ENCODE data around the gene NEB.

DNA sequence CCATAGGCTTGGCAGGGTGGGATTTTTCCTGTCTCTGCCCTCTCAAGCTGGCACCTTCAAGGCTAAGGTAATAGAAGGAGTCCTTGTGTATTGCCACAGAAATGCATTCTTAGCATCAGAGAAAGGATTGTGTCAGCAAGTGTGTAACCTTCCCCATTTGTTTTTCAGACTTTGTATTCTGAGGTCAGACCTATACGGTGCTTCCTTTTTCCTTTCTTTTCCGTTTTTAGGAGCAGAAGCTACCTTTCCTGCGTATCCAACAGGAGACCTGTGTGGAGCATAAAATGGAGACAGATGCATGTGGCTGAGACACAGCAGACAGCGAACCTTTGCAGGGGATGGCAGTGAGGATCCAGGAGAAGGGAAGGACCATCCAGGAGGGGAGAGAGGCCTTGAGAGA, 47.4 kb upstream of the NEB start:
- TF ChIP-seq ONECUT2 (CRISPR knock-in tag; IDR thresholded peaks at IDR 0.05) = no peak
- TF ChIP-seq YY1 (IDR thresholded peaks at IDR 0.05; ENCODE audit: insufficient read depth, insufficient replicate concordance, low read depth, low read length) = no peak
- TF ChIP-seq, protein P1, sequence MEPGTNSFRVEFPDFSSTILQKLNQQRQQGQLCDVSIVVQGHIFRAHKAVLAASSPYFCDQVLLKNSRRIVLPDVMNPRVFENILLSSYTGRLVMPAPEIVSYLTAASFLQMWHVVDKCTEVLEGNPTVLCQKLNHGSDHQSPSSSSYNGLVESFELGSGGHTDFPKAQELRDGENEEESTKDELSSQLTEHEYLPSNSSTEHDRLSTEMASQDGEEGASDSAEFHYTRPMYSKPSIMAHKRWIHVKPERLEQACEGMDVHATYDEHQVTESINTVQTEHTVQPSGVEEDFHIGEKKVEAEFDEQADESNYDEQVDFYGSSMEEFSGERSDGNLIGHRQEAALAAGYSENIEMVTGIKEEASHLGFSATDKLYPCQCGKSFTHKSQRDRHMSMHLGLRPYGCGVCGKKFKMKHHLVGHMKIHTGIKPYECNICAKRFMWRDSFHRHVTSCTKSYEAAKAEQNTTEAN (CRISPR knock-in tag; conservative IDR thresholded peaks at IDR 0.05) = no peak
- TF ChIP-seq, protein P2, sequence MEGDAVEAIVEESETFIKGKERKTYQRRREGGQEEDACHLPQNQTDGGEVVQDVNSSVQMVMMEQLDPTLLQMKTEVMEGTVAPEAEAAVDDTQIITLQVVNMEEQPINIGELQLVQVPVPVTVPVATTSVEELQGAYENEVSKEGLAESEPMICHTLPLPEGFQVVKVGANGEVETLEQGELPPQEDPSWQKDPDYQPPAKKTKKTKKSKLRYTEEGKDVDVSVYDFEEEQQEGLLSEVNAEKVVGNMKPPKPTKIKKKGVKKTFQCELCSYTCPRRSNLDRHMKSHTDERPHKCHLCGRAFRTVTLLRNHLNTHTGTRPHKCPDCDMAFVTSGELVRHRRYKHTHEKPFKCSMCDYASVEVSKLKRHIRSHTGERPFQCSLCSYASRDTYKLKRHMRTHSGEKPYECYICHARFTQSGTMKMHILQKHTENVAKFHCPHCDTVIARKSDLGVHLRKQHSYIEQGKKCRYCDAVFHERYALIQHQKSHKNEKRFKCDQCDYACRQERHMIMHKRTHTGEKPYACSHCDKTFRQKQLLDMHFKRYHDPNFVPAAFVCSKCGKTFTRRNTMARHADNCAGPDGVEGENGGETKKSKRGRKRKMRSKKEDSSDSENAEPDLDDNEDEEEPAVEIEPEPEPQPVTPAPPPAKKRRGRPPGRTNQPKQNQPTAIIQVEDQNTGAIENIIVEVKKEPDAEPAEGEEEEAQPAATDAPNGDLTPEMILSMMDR (CRISPR knock-in tag; IDR thresholded peaks at IDR 0.05) = no peak
- no peak for TF ChIP-seq CREB1 (IDR thresholded peaks at IDR 0.05)
- TF ChIP-seq CREB1 (CRISPR knock-in tag; IDR thresholded peaks at IDR 0.05) = no peak
- TF ChIP-seq, protein P3, sequence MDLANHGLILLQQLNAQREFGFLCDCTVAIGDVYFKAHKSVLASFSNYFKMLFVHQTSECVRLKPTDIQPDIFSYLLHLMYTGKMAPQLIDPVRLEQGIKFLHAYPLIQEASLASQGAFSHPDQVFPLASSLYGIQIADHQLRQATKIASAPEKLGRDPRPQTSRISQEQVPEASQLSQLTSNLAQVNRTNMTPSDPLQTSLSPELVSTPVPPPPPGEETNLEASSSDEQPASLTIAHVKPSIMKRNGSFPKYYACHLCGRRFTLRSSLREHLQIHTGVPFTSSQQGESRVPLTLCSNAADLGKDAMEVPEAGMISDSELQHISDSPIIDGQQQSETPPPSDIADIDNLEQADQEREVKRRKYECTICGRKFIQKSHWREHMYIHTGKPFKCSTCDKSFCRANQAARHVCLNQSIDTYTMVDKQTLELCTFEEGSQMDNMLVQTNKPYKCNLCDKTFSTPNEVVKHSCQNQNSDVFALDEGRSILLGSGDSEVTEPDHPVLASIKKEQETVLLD (CRISPR knock-in tag; IDR thresholded peaks at IDR 0.05; ENCODE audit: low read depth) = no peak
- no peak for TF ChIP-seq POLR2AphosphoS5 (IDR thresholded peaks at IDR 0.05; ENCODE audit: low read depth, low read length)
- TF ChIP-seq ZNF34 (CRISPR knock-in tag; IDR thresholded peaks at IDR 0.05; ENCODE audit: borderline replicate concordance) = no peak
- TF ChIP-seq FOXP1 (IDR thresholded peaks at IDR 0.05) = no peak
- no peak for TF ChIP-seq FOXP1 (CRISPR knock-in tag; IDR thresholded peaks at IDR 0.05)
- TF ChIP-seq, protein P4, sequence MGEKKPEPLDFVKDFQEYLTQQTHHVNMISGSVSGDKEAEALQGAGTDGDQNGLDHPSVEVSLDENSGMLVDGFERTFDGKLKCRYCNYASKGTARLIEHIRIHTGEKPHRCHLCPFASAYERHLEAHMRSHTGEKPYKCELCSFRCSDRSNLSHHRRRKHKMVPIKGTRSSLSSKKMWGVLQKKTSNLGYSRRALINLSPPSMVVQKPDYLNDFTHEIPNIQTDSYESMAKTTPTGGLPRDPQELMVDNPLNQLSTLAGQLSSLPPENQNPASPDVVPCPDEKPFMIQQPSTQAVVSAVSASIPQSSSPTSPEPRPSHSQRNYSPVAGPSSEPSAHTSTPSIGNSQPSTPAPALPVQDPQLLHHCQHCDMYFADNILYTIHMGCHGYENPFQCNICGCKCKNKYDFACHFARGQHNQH (CRISPR knock-in tag; IDR thresholded peaks at IDR 0.05) = no peak
- no peak for TF ChIP-seq FOXM1 (CRISPR knock-in tag; IDR thresholded peaks at IDR 0.05)
- TF ChIP-seq KLF6 (CRISPR knock-in tag; IDR thresholded peaks at IDR 0.05) = no peak
- TF ChIP-seq, protein P5, sequence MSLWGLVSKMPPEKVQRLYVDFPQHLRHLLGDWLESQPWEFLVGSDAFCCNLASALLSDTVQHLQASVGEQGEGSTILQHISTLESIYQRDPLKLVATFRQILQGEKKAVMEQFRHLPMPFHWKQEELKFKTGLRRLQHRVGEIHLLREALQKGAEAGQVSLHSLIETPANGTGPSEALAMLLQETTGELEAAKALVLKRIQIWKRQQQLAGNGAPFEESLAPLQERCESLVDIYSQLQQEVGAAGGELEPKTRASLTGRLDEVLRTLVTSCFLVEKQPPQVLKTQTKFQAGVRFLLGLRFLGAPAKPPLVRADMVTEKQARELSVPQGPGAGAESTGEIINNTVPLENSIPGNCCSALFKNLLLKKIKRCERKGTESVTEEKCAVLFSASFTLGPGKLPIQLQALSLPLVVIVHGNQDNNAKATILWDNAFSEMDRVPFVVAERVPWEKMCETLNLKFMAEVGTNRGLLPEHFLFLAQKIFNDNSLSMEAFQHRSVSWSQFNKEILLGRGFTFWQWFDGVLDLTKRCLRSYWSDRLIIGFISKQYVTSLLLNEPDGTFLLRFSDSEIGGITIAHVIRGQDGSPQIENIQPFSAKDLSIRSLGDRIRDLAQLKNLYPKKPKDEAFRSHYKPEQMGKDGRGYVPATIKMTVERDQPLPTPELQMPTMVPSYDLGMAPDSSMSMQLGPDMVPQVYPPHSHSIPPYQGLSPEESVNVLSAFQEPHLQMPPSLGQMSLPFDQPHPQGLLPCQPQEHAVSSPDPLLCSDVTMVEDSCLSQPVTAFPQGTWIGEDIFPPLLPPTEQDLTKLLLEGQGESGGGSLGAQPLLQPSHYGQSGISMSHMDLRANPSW (CRISPR knock-in tag; IDR thresholded peaks at IDR 0.05; ENCODE audit: borderline replicate concordance) = no peak
- TF ChIP-seq ZNF17 (CRISPR knock-in tag; IDR thresholded peaks at IDR 0.05) = no peak
